Suppressor macrophage treated with lipopolysaccharide for 1 hour (primary cell): ENCODE data around the gene PHC2.

ENCODE experiments used
- DNase-seq, 3 donors: peaks; one replicate each; pipeline ENCODE4 v3.0.0-alpha.2; 2020 to 2022

The PHC2 gene

GRCh38 chr1:33430692-33431593 is at the start of gene PHC2:
TSS of gene PHC2 (minus strand) at chr1:33431095. CDS start at chr1:33375539, 55,556 bp downstream.
- peak; percentile 98 to 99 (median 98) for DNase-seq

GRCh38 chr1:33477451-33477850 is 46.6 kb upstream of the PHC2 start:
- DNase-seq = no peak

GRCh38 chr1:33473900-33474299 is 43.0 kb upstream of the PHC2 start:
- no peak for DNase-seq

GRCh38 chr1:33472269-33472980 is 41.5 kb upstream of the PHC2 start, which contains the start of gene ZSCAN20:
TSS of gene ZSCAN20 (plus strand) at chr1:33472645. CDS start at chr1:33479289, 6,644 bp downstream.
- DNase-seq = peak; percentile 96

GRCh38 chr1:33471416-33471815 is 40.5 kb upstream of the PHC2 start:
- DNase-seq = no peak

GRCh38 chr1:33470495-33471012 is 39.7 kb upstream of the PHC2 start:
- DNase-seq = peak; percentile 86 to 89 (median 89)

- no peak for DNase-seq
Measured at GRCh38 chr1:33469691-33470090, 38.8 kb upstream of the PHC2 start.

- no peak for DNase-seq
Measured at GRCh38 chr1:33468967-33469366, 38.1 kb upstream of the PHC2 start.

- DNase-seq = peak in 1 of 3 donors; percentile 20
Measured at GRCh38 chr1:33468531-33468930, 37.6 kb upstream of the PHC2 start.

- no peak for DNase-seq
Measured at GRCh38 chr1:33468011-33468410, 37.1 kb upstream of the PHC2 start.

GRCh38 chr1:33466159-33466558 is 35.3 kb upstream of the PHC2 start:
- no peak for DNase-seq

- DNase-seq = peak in 2 of 3 donors; percentile 39 to 50
Measured at GRCh38 chr1:33465316-33465715, 34.4 kb upstream of the PHC2 start.

GRCh38 chr1:33464552-33464951 is 33.7 kb upstream of the PHC2 start:
- no peak for DNase-seq

GRCh38 chr1:33462405-33463164 is 31.7 kb upstream of the PHC2 start:
- DNase-seq = no peak

GRCh38 chr1:33460947-33461629 is 30.2 kb upstream of the PHC2 start:
- peak; percentile 79 to 86 (median 80) for DNase-seq

GRCh38 chr1:33460144-33460543 is 29.2 kb upstream of the PHC2 start:
- peak in 1 of 3 donors; percentile 25 for DNase-seq

GRCh38 chr1:33459691-33460090 is 28.8 kb upstream of the PHC2 start:
- peak; percentile 79 to 92 (median 90) for DNase-seq

GRCh38 chr1:33456502-33456886 is 25.6 kb upstream of the PHC2 start:
- no peak for DNase-seq

- DNase-seq = peak; percentile 73 to 78 (median 76)
Measured at GRCh38 chr1:33455539-33456501, 24.9 kb upstream of the PHC2 start.

GRCh38 chr1:33454646-33455282 is 23.9 kb upstream of the PHC2 start:
- DNase-seq = no peak
